Karpas-422 (cell line): ENCODE results near the gene CCDC107. TPM values are rescaled to one million over a fixed set of nuclear protein-coding genes. Genes with fewer than 3 reads are reported as not detected.

Experiments
- DNase-seq: peaks from one replicate; pipeline ENCODE4 v3.0.0-alpha.2; 2015
- H2AFZ ChIP-seq: fragments of 200-600 bp; sonication (generic); 2 replicates; pipeline ENCODE4 v1.6.1; 2014; ENCODE audit warnings: antibody characterized with exemption, low read length, mixed read lengths
- H3K27ac ChIP-seq: fragments of 200-600 bp; sonication (generic); 2 replicates; pipeline ENCODE4 v1.5.1; 2014; ENCODE audit warnings: mild to moderate bottlenecking, low read length, moderate library complexity
- H3K27me3 ChIP-seq: fragments of 200-600 bp; sonication (generic); 2 replicates; pipeline ENCODE4 v1.6.1; 2014; ENCODE audit warnings: low read length, mixed read lengths
- H3K36me3 ChIP-seq: fragments of 200-600 bp; sonication (generic); 2 replicates; pipeline ENCODE4 v1.6.1; 2014; ENCODE audit warnings: low read length, mixed read lengths; ENCODE audit not compliant: insufficient read depth
- H3K4me1 ChIP-seq: fragments of 200-600 bp; sonication (generic); 2 replicates; pipeline ENCODE4 v1.6.1; 2014; ENCODE audit warnings: mild to moderate bottlenecking, low read length, mixed read lengths
- H3K4me2 ChIP-seq: fragments of 200-600 bp; sonication (generic); 2 replicates; pipeline ENCODE4 v1.6.1; 2014; ENCODE audit warnings: low read length, low read depth, mild to moderate bottlenecking; ENCODE audit not compliant: poor library complexity, severe bottlenecking
- H3K4me3 ChIP-seq: fragments of 200-600 bp; sonication (generic); 2 replicates; pipeline ENCODE4 v1.5.1; 2014; ENCODE audit warnings: mild to moderate bottlenecking, antibody characterized with exemption, low read length, mixed read lengths
- H3K79me2 ChIP-seq: fragments of 200-600 bp; sonication (generic); 2 replicates; pipeline ENCODE4 v1.6.1; 2014; ENCODE audit warnings: mild to moderate bottlenecking, low read length, mixed read lengths
- H3K9ac ChIP-seq: fragments of 200-600 bp; sonication (generic); 2 replicates; pipeline ENCODE4 v1.6.0; 2014; ENCODE audit warnings: low read length
- H3K9me2 ChIP-seq: fragments of 200-600 bp; sonication (generic), shearing (Covaris generic); replicated peaks from 2 replicates; pipeline ENCODE4 v1.6.0; 2014; ENCODE audit warnings: mild to moderate bottlenecking, low read length, moderate library complexity; ENCODE audit not compliant: insufficient read depth
- H3K9me3 ChIP-seq: fragments of 300-700, 200-600 bp; sonication (generic); 2 replicates; pipeline ENCODE4 v1.6.1; 2014; ENCODE audit warnings: low read length, mixed read lengths
- H4K20me1 ChIP-seq: fragments of 200-600 bp; sonication (generic); 2 replicates; pipeline ENCODE4 v1.6.1; 2014; ENCODE audit warnings: mild to moderate bottlenecking, antibody characterized with exemption, low read length, low read depth; ENCODE audit not compliant: insufficient read depth
- total RNA-seq: library from RNA; depleted of rRNA; stranded (reverse); fragments of >200 nt; shearing (Covaris generic); gene quantifications from 2 replicates; pipeline ENCODE4 v1.2.3, GENCODE V29; 2014; ENCODE audit warnings: low replicate concordance

Gene CCDC107
- total RNA-seq, 1 experiment from 2014 or later = 13.2 TPM

GRCh38 chr9:35690614-35691333, 32.7 kb downstream of the CCDC107 start:
- Histone ChIP-seq H3K9me3 (no peaks in the 10 kb centered on the region), H2AFZ (no peak overlapping the region), H3K4me1 (peaks cover 5% of the 10 kb centered on the region; the same call in 1 of the 2 replicates), H3K4me3 (no peak overlapping the region), H3K27ac (no peak overlapping the region), H3K79me2 (no peaks in the 10 kb centered on the region), H3K9me2 (no peaks in the 10 kb centered on the region), H3K4me2 (no peak overlapping the region), H4K20me1 (no peaks in the 10 kb centered on the region), H3K27me3 (no peaks in the 10 kb centered on the region), H3K9ac (no peak overlapping the region), H3K36me3 (peaks cover 3% of the 10 kb centered on the region; the same call in 1 of the 2 replicates)
- no peak for DNase-seq

DNA sequence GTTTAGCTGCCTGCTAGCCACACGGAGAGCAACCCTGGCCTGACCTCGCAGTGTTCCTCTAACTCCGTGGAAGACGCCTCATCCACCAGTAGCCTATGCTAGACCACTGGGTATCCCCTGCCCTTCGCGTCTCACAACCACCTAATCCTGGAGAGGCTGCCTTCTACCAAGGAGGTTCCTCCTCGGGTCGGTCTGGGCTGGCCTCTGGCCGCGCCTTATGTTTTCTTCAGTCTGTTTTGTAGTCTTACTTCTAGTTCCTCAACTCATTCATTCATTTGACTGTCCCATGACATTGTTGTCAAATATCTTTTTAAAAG, 33.2 kb downstream of the CCDC107 start:
- DNase-seq = no peak
- no peak overlapping the region for H3K9ac ChIP-seq

GRCh38 chr9:35691757-35692301, 33.7 kb downstream of the CCDC107 start:
- Histone ChIP-seq H4K20me1 (no peaks in the 10 kb centered on the region), H3K9ac (no peak overlapping the region), H3K4me3 (no peak overlapping the region)

More for the DNA sequence above, 33.2 kb downstream of the CCDC107 start:
- peaks cover 5% of the 10 kb centered on the region; the same call in 1 of the 2 replicates for H3K4me1 ChIP-seq
- H3K79me2 ChIP-seq = no peaks in the 10 kb centered on the region
- H3K9me3 ChIP-seq = no peaks in the 10 kb centered on the region
- no peak overlapping the region for H3K4me2 ChIP-seq
- H3K4me3 ChIP-seq = no peak overlapping the region
- no peaks in the 10 kb centered on the region for H3K9me2 ChIP-seq
- no peak overlapping the region for H2AFZ ChIP-seq
- no peaks in the 10 kb centered on the region for H3K27me3 ChIP-seq
- no peak overlapping the region for H3K27ac ChIP-seq
- H3K36me3 ChIP-seq = peaks cover 8% of the 10 kb centered on the region
- no peaks in the 10 kb centered on the region for H4K20me1 ChIP-seq

GRCh38 chr9:35695943-35696401, 37.9 kb downstream of the CCDC107 start:
- Histone ChIP-seq H3K9me3 (no peaks in the 10 kb centered on the region), H3K4me3 (no peak overlapping the region), H3K36me3 (peaks cover 24% of the 10 kb centered on the region), H3K9me2 (no peaks in the 10 kb centered on the region), H3K4me2 (no peak overlapping the region), H2AFZ (no peak overlapping the region), H4K20me1 (no peaks in the 10 kb centered on the region), H3K27ac (no peak overlapping the region), H3K4me1 (no peaks in the 10 kb centered on the region), H3K79me2 (no peaks in the 10 kb centered on the region), H3K27me3 (no peaks in the 10 kb centered on the region), H3K9ac (no peak overlapping the region)
- DNase-seq = no peak

More at GRCh38 chr9:35691757-35692301, 33.7 kb downstream of the CCDC107 start:
- no peaks in the 10 kb centered on the region for H3K9me3 ChIP-seq
- no peak overlapping the region for H3K4me2 ChIP-seq
- peaks cover 10% of the 10 kb centered on the region for H3K36me3 ChIP-seq
- no peak overlapping the region for H2AFZ ChIP-seq
- no peaks in the 10 kb centered on the region for H3K79me2 ChIP-seq
- peaks cover 3% of the 10 kb centered on the region; the same call in 1 of the 2 replicates for H3K4me1 ChIP-seq
- no peaks in the 10 kb centered on the region for H3K27me3 ChIP-seq
- H3K9me2 ChIP-seq = no peaks in the 10 kb centered on the region
- no peak overlapping the region for H3K27ac ChIP-seq
- DNase-seq = no peak

DNA sequence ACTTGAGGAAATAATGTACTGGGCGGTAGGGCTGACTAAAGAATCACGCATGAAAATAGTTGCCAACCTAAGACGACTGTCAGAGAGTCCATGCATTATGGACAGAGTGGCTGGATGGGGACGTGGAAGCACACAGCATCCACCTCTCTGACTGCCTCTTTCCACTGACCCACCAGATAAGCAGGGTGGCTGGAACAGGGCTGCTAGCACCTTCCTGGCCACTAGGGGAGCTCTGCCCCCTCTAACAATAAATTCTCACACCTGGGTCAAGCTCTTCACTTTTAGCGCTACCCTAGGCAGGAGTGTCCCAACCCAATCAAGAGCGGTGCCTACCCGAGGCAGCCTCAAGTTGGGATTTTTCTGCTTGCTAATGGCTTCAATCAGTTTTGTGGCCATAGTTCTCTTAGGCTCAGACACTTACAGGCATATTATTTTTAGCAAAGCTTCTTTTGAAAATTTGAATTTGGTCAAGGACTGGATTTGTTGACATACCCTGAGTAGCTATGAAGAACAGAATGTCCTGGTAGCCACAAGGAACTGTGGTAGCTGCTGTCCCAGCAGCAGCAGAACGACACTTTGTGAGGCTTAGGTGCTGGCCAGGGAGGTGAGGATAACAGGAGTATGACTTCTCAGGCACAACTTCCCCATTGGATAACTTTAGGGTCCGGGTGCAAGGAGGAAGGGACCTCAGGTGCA, 38.6 kb downstream of the CCDC107 start:
- Histone ChIP-seq H3K36me3 (peaks cover 30% of the 10 kb centered on the region), H2AFZ (no peak overlapping the region), H3K4me3 (no peak overlapping the region), H3K27ac (no peak overlapping the region), H3K9me3 (no peaks in the 10 kb centered on the region), H3K27me3 (no peaks in the 10 kb centered on the region), H4K20me1 (no peaks in the 10 kb centered on the region), H3K4me1 (no peaks in the 10 kb centered on the region), H3K79me2 (no peaks in the 10 kb centered on the region), H3K4me2 (no peak overlapping the region), H3K9ac (no peak overlapping the region), H3K9me2 (no peaks in the 10 kb centered on the region)
- peak; percentile 81 for DNase-seq

DNA sequence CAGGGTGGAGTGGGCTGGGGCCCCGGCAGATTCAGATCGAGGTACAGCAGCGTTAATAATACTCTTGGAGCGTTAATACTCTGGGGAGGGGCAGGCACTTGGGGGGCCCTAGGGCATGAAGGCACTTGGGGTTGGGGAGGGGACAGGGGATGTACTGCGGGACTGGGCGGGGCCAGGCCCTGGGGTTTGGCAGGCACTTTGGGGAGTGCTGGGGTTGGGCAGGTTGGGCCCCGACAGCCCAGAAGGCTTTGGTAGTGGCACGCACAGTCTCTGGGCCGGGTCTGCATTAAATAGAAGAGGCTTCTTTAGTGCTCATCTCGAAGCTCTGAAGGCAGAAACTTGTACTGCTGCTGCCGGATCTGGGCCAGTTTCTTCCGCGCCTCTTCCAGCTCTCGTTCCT, 39.4 kb downstream of the CCDC107 start:
- no peaks in the 10 kb centered on the region for H3K9me3 ChIP-seq
- no peak for DNase-seq
- no peak overlapping the region for H2AFZ ChIP-seq
- H3K79me2 ChIP-seq = no peaks in the 10 kb centered on the region
- no peaks in the 10 kb centered on the region for H4K20me1 ChIP-seq
- H3K4me3 ChIP-seq = no peak overlapping the region
- no peak overlapping the region for H3K27ac ChIP-seq
- H3K27me3 ChIP-seq = no peaks in the 10 kb centered on the region
- H3K36me3 ChIP-seq = peaks cover 35% of the 10 kb centered on the region
- no peak overlapping the region for H3K4me2 ChIP-seq
- no peaks in the 10 kb centered on the region for H3K9me2 ChIP-seq
- H3K4me1 ChIP-seq = no peaks in the 10 kb centered on the region
- no peak overlapping the region for H3K9ac ChIP-seq

- H3K4me1 ChIP-seq = no peaks in the 10 kb centered on the region
- no peaks in the 10 kb centered on the region for H3K9me3 ChIP-seq
- peaks cover 37% of the 10 kb centered on the region for H3K36me3 ChIP-seq
- H3K79me2 ChIP-seq = no peaks in the 10 kb centered on the region
- no peak overlapping the region for H3K27ac ChIP-seq
- no peak overlapping the region for H3K9ac ChIP-seq
- no peak overlapping the region for H3K4me2 ChIP-seq
- DNase-seq = no peak
- no peaks in the 10 kb centered on the region for H3K9me2 ChIP-seq
- no peaks in the 10 kb centered on the region for H4K20me1 ChIP-seq
- H3K27me3 ChIP-seq = no peaks in the 10 kb centered on the region
- H2AFZ ChIP-seq = no peak overlapping the region
- H3K4me3 ChIP-seq = no peak overlapping the region
Measured at GRCh38 chr9:35698231-35698630, 40.1 kb downstream of the CCDC107 start.

DNA sequence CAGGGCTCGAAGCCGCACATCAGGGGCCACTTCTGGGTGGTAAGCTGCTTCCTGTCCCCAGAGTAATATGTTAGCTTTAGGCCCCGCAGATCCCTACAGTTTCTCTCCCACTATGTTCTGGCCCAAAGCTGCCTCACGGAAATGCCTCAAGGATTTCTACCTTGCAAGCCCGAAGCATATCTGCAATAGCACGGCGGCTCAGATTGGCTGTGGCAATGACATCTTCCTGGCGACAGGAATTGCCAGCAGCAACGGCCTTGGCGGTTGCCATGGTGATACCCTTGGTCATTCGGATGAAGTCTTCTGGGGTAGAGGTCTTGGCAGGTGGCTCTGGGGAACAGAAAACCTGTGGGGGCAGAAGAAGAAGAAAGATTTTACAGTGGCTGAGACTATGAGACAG, 41.9 kb downstream of the CCDC107 start:
- DNase-seq = no peak
- Histone ChIP-seq H3K36me3 (peaks cover 49% of the 10 kb centered on the region), H3K4me3 (no peak overlapping the region), H3K79me2 (no peaks in the 10 kb centered on the region), H3K4me1 (no peaks in the 10 kb centered on the region), H3K9me2 (no peaks in the 10 kb centered on the region), H3K27ac (no peak overlapping the region), H2AFZ (no peak overlapping the region), H3K4me2 (no peak overlapping the region), H4K20me1 (no peaks in the 10 kb centered on the region), H3K27me3 (no peaks in the 10 kb centered on the region), H3K9ac (no peak overlapping the region), H3K9me3 (no peaks in the 10 kb centered on the region)
